ENCODE results near the gene PLA2G12A.

Gene PLA2G12A

GRCh38 chr4:109729718-109730618 lies at the start of gene PLA2G12A:
Gene PLA2G12A (minus strand): TSS chr4:109730070. CDS start chr4:109729809, 261 bp downstream.
- FAIRE-seq, result no peak

- no peak for FAIRE-seq
Observed at GRCh38 chr4:109764789-109765402, 35.0 kb upstream of the PLA2G12A start.

- FAIRE-seq, result no peak
Observed at GRCh38 chr4:109764376-109764775, 34.5 kb upstream of the PLA2G12A start.

- no peak for FAIRE-seq
Observed at GRCh38 chr4:109760682-109761081, 30.8 kb upstream of the PLA2G12A start.

- no peak for FAIRE-seq
Observed at GRCh38 chr4:109755656-109756055, 25.8 kb upstream of the PLA2G12A start.

GRCh38 chr4:109754093-109754857 lies 24.4 kb upstream of the PLA2G12A start:
- FAIRE-seq, result no peak

GRCh38 chr4:109752525-109752924 lies 22.7 kb upstream of the PLA2G12A start:
- no peak for FAIRE-seq

- FAIRE-seq, result no peak
Observed at GRCh38 chr4:109751852-109752251, 22.0 kb upstream of the PLA2G12A start.

- FAIRE-seq, result no peak
Observed at GRCh38 chr4:109750652-109751244, 20.9 kb upstream of the PLA2G12A start.

GRCh38 chr4:109749388-109750082 lies 19.7 kb upstream of the PLA2G12A start:
- FAIRE-seq, result no peak

- no peak for FAIRE-seq
Observed at GRCh38 chr4:109748114-109748513, 18.2 kb upstream of the PLA2G12A start.

- no peak for FAIRE-seq
Observed at GRCh38 chr4:109746728-109747127, 16.9 kb upstream of the PLA2G12A start.

GRCh38 chr4:109745830-109746229 lies 16.0 kb upstream of the PLA2G12A start:
- no peak for FAIRE-seq

- FAIRE-seq, result no peak
Observed at GRCh38 chr4:109739547-109739946, 9.7 kb upstream of the PLA2G12A start.

GRCh38 chr4:109738104-109738872 lies 8.4 kb upstream of the PLA2G12A start:
- no peak for FAIRE-seq

GRCh38 chr4:109735566-109736365 lies 5.9 kb upstream of the PLA2G12A start:
- no peak for FAIRE-seq

GRCh38 chr4:109733728-109734127 lies 3.9 kb upstream of the PLA2G12A start:
- no peak for FAIRE-seq

- FAIRE-seq, result no peak
Observed at GRCh38 chr4:109730619-109731545, 1.0 kb upstream of the PLA2G12A start.

- no peak for FAIRE-seq
Observed at GRCh38 chr4:109729117-109729717, 653 bp downstream of the PLA2G12A start.
